Astrocyte (in vitro differentiated cells and primary cell): ENCODE measurements around the gene NSMCE1. TPM values are rescaled to one million over a fixed set of nuclear protein-coding genes. Genes with fewer than 3 reads are reported as not detected.

Experiments used
- DNase-seq: peaks from one replicate; pipeline ENCODE4 v3.0.0-alpha.2; 2010; ENCODE audit warnings: low read depth
- FAIRE-seq: peaks from 2 replicates; lab custom pipeline; 2011; peaks lifted over from hg19 to GRCh38; lab: Jason Lieb, UNC
- H2AFZ ChIP-seq: 2 replicates; pipeline ENCODE4 v1.6.0; 2012; ENCODE audit warnings: low read depth, low read length, inconsistent platforms
- H3K27ac ChIP-seq: 2 replicates; pipeline ENCODE4 v1.5.1; 2011; ENCODE audit warnings: low read depth, low read length, inconsistent platforms
- H3K27me3 ChIP-seq: 2 replicates; pipeline ENCODE4 v1.6.0; 2011; ENCODE audit warnings: low read length, inconsistent platforms; ENCODE audit not compliant: insufficient read depth
- H3K36me3 ChIP-seq: 2 replicates; pipeline ENCODE4 v1.5.1; 2011; ENCODE audit warnings: low read length, inconsistent platforms; ENCODE audit not compliant: insufficient read depth
- H3K4me1 ChIP-seq: 2 replicates; pipeline ENCODE4 v1.5.1; 2011; ENCODE audit warnings: low read length, inconsistent platforms; ENCODE audit not compliant: insufficient read depth
- H3K4me2 ChIP-seq: 2 replicates; pipeline ENCODE4 v1.6.0; 2012; ENCODE audit warnings: low read length, inconsistent platforms
- H3K4me3 ChIP-seq: 2 replicates; pipeline ENCODE4 v1.5.1; 2011; ENCODE audit warnings: low read depth, mild to moderate bottlenecking, low read length, inconsistent platforms; ENCODE audit not compliant: insufficient read depth
- H3K79me2 ChIP-seq: 2 replicates; pipeline ENCODE4 v1.6.0; 2012; ENCODE audit warnings: mild to moderate bottlenecking, low read length, inconsistent platforms; ENCODE audit not compliant: insufficient read depth
- H3K9ac ChIP-seq: 2 replicates; pipeline ENCODE4 v1.6.0; 2012; ENCODE audit warnings: mild to moderate bottlenecking, low read length, inconsistent platforms
- H3K9me3 ChIP-seq: 2 replicates; pipeline ENCODE4 v1.5.1; 2012; ENCODE audit warnings: low read depth, mild to moderate bottlenecking, low read length, inconsistent platforms; ENCODE audit not compliant: insufficient read depth
- H4K20me1 ChIP-seq: 2 replicates; pipeline ENCODE4 v1.6.0; 2012; ENCODE audit warnings: low read length, inconsistent platforms; ENCODE audit not compliant: insufficient read depth
- H3K27ac Mint-ChIP-seq: one replicate; pipeline ENCODE4 v1.8.0; 2021; ENCODE audit warnings: mild to moderate bottlenecking, mixed read lengths; ENCODE audit not compliant: unreplicated experiment
- H3K27me3 Mint-ChIP-seq: one replicate; pipeline ENCODE4 v1.8.0; 2021; ENCODE audit warnings: low read depth, mixed read lengths; ENCODE audit not compliant: unreplicated experiment
- H3K36me3 Mint-ChIP-seq: one replicate; pipeline ENCODE4 v1.8.0; 2021; ENCODE audit warnings: low read depth, mixed read lengths; ENCODE audit not compliant: unreplicated experiment
- H3K4me1 Mint-ChIP-seq: one replicate; pipeline ENCODE4 v1.8.0; 2021; ENCODE audit warnings: low read depth, mixed read lengths; ENCODE audit not compliant: unreplicated experiment
- H3K4me3 Mint-ChIP-seq: one replicate; pipeline ENCODE4 v1.8.0; 2021; ENCODE audit warnings: mild to moderate bottlenecking, moderate library complexity, mixed read lengths; ENCODE audit not compliant: unreplicated experiment
- H3K9me3 Mint-ChIP-seq: one replicate; pipeline ENCODE4 v1.8.0; 2021; ENCODE audit warnings: mild to moderate bottlenecking, mixed read lengths; ENCODE audit not compliant: unreplicated experiment
- CTCF ChIP-seq: IDR thresholded peaks from 2 replicates; pipeline ENCODE4 v1.5.1; 2011; ENCODE audit warnings: low read depth, mild to moderate bottlenecking, inconsistent platforms, low read length, moderate library complexity; ENCODE audit not compliant: insufficient read depth
- EZH2 ChIP-seq: IDR thresholded peaks from 2 replicates; pipeline ENCODE4 v1.6.1; 2012; ENCODE audit warnings: mild to moderate bottlenecking, low read length, inconsistent platforms; ENCODE audit not compliant: insufficient read depth
- total RNA-seq: library from RNA; stranded (reverse); gene quantifications from 2 replicates; pipeline ENCODE4 v1.2.1, GENCODE V29; 2021

Gene NSMCE1
- total RNA-seq, 1 donor from 2014 or later, result 12.1 TPM

DNA sequence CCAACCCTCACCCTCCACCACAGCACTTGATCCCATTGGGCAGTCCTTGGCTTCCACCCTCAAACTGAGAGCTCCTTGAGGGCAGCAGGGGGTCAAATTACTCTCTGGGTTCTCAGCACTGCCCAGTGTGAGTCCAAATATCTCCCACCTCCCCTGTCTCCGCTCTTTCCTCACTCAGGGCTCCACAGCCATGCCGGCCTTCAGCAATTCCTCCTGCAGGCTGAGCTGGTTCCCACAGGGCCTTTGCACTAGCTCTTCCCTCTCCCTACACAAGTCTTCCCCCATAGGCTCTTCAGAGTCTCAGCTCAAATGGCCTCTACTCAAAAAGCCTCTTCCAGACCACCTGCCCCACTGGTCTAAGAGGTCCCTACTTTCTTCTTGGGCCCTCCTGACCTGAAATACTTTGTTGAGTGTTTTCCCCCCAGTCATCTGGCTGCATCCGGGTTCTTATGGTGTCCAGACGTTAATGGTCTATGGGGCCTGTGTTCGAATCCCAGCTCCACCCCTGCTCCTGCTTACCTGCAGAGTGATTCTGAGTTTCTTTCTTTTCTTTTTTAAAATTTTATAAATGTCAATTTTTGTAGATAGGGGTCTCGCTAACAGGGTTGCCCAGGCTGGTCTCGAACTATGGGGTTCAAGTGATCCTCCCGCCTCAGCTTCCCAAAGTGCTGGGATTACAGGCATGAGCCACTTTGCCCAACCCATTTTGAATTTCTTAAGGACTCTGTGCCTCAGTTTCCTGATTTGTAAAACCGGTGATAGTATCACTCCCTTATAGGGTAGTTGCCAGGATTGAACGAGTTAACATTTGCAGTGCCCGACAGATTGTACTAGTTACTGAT is 44.2 kb upstream of the NSMCE1 start:
- TF ChIP-seq EZH2, result no peak
- TF ChIP-seq CTCF, result no peak
- Histone ChIP-seq H3K27me3 (no peaks in the 10 kb centered on the region), H3K9ac (peak overlapping the region; percentile 96), H3K27ac (no peak overlapping the region), H3K4me3 (peak overlapping the region; percentile 71), H3K4me2 (peak overlapping the region; percentile 94), H2AFZ (no peak overlapping the region), H3K36me3 (no peaks in the 10 kb centered on the region), H3K79me2 (peaks cover 40% of the 10 kb centered on the region), H3K9me3 (no peaks in the 10 kb centered on the region), H4K20me1 (peaks cover 26% of the 10 kb centered on the region), H3K4me1 (peaks cover 17% of the 10 kb centered on the region)
- Mint-ChIP-seq H3K36me3 (no peaks in the 10 kb centered on the region), H3K27me3 (no peaks in the 10 kb centered on the region), H3K9me3 (peaks cover 2% of the 10 kb centered on the region), H3K27ac (no peak overlapping the region), H3K4me3 (peak overlapping the region; percentile 86), H3K4me1 (peaks cover 8% of the 10 kb centered on the region)
- FAIRE-seq (no peak), DNase-seq (no peak)

- Mint-ChIP-seq H3K36me3 (no peaks in the 10 kb centered on the region), H3K27ac (no peak overlapping the region), H3K9me3 (peaks cover 2% of the 10 kb centered on the region), H3K4me3 (no peak overlapping the region), H3K27me3 (no peaks in the 10 kb centered on the region), H3K4me1 (peaks cover 6% of the 10 kb centered on the region)
- peak overlapping the region; percentile 3 for H3K4me2 ChIP-seq
- H3K27me3 ChIP-seq, result no peaks in the 10 kb centered on the region
- H3K27ac ChIP-seq, result no peak overlapping the region
- no peak overlapping the region for H3K4me3 ChIP-seq
- no peak overlapping the region for H3K9ac ChIP-seq
- H3K79me2 ChIP-seq, result peaks cover 31% of the 10 kb centered on the region
- FAIRE-seq (no peak), DNase-seq (no peak)
- H3K9me3 ChIP-seq, result no peaks in the 10 kb centered on the region
- no peaks in the 10 kb centered on the region for H3K36me3 ChIP-seq
- H3K4me1 ChIP-seq, result peaks cover 17% of the 10 kb centered on the region
- TF ChIP-seq EZH2 (no peak), CTCF (no peak)
- peaks cover 17% of the 10 kb centered on the region for H4K20me1 ChIP-seq
- no peak overlapping the region for H2AFZ ChIP-seq
Observed at GRCh38 chr16:27311897-27312303, 43.3 kb upstream of the NSMCE1 start.

- H3K4me1 ChIP-seq, result peaks cover 17% of the 10 kb centered on the region
- peaks cover 13% of the 10 kb centered on the region for H4K20me1 ChIP-seq
- peaks cover 27% of the 10 kb centered on the region for H3K79me2 ChIP-seq
- H3K36me3 ChIP-seq, result no peaks in the 10 kb centered on the region
- H3K27me3 ChIP-seq, result no peaks in the 10 kb centered on the region
- no peak overlapping the region for H3K9ac ChIP-seq
- DNase-seq (peak; percentile 36), FAIRE-seq (no peak)
- H3K9me3 ChIP-seq, result no peaks in the 10 kb centered on the region
- Mint-ChIP-seq H3K4me3 (no peak overlapping the region), H3K27ac (no peak overlapping the region), H3K27me3 (no peaks in the 10 kb centered on the region), H3K9me3 (peaks cover 2% of the 10 kb centered on the region), H3K4me1 (peaks cover 6% of the 10 kb centered on the region), H3K36me3 (no peaks in the 10 kb centered on the region)
- no peak overlapping the region for H3K27ac ChIP-seq
- H3K4me2 ChIP-seq, result peak overlapping the region; percentile 3
- no peak for TF ChIP-seq EZH2
- TF ChIP-seq CTCF, result no peak
- H2AFZ ChIP-seq, result no peak overlapping the region
- H3K4me3 ChIP-seq, result no peak overlapping the region
Observed at GRCh38 chr16:27311448-27311830, 42.9 kb upstream of the NSMCE1 start.
